Measurements from ENCODE around the gene GAL3ST2. TPM values are rescaled to one million over a fixed set of nuclear protein-coding genes. Genes with fewer than 3 reads are reported as not detected.

Gene GAL3ST2
- total and polyA plus RNA-seq, 3 donors from 2014 or later: 0.54 to 4.3 (median 2.8) TPM

DNA sequence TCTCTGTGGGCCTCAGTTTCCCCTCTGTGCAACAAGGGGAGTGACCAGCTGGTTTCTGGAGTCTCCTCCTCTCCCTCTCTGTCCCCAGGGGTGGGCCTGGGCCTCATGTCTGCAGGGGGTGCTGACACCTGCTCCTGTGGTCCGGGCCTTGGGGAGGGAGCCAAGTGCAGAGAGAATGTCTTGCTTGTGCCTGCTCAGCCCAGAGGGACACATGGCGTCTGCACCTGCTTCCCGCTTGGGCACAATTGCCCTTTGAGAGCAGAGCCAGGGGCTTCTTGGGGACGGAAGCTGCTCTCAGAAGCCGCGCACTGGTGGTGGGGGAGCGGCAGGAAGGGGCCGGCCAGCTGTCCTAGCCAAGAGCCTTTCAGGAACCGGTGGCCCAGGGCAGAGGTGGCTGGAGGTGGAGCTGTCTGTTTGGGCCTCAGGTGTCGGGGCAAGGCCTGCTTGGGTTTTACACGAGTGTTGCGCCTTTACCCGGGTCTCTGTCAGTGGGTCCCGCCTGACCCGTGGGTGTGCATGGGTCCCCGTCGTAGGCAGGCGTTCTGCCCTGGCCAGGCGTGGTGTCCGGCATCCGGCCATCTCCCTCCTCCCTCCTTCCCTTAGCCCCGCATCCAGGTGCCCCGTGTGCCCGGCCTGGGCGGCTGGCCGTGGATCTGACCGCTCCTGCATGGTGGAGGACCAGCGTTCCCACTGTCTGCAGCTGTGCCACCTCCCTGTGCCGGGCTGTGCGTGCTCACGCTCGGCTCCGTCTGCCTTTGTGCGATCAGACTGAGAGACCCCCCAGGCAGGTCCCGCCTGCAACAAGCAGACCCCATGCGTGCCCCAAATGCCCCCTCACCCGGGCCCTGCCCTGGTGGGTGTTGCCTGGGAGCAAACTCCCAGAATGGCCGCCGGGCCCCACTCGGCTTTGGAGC is 36.4 kb downstream of the GAL3ST2 start:
- Histone ChIP-seq H3K4me3 (no peak overlapping the region), H3K36me3 (ENCODE audit: low read depth, missing control alignments) (no peaks in the 10 kb centered on the region), H3K27ac (no peak overlapping the region), H3K27me3 (no peaks in the 10 kb centered on the region), H3K9me3 (no peaks in the 10 kb centered on the region), H3K4me1 (peaks cover 18% of the 10 kb centered on the region)
- intact Hi-C loops (cut with DNase I; ENCODE audit: low total_unique reads): no loop called here
- no peak for DNase-seq
- 83 to 89% methylated on average over 34 to 40 of the region's 40 CpGs for WGBS, 2 donors
- no peak for TF ChIP-seq POLR2A (IDR thresholded peaks at IDR 0.05)
- TF ChIP-seq, protein P1, sequence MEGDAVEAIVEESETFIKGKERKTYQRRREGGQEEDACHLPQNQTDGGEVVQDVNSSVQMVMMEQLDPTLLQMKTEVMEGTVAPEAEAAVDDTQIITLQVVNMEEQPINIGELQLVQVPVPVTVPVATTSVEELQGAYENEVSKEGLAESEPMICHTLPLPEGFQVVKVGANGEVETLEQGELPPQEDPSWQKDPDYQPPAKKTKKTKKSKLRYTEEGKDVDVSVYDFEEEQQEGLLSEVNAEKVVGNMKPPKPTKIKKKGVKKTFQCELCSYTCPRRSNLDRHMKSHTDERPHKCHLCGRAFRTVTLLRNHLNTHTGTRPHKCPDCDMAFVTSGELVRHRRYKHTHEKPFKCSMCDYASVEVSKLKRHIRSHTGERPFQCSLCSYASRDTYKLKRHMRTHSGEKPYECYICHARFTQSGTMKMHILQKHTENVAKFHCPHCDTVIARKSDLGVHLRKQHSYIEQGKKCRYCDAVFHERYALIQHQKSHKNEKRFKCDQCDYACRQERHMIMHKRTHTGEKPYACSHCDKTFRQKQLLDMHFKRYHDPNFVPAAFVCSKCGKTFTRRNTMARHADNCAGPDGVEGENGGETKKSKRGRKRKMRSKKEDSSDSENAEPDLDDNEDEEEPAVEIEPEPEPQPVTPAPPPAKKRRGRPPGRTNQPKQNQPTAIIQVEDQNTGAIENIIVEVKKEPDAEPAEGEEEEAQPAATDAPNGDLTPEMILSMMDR (IDR thresholded peaks at IDR 0.05): no peak

DNA sequence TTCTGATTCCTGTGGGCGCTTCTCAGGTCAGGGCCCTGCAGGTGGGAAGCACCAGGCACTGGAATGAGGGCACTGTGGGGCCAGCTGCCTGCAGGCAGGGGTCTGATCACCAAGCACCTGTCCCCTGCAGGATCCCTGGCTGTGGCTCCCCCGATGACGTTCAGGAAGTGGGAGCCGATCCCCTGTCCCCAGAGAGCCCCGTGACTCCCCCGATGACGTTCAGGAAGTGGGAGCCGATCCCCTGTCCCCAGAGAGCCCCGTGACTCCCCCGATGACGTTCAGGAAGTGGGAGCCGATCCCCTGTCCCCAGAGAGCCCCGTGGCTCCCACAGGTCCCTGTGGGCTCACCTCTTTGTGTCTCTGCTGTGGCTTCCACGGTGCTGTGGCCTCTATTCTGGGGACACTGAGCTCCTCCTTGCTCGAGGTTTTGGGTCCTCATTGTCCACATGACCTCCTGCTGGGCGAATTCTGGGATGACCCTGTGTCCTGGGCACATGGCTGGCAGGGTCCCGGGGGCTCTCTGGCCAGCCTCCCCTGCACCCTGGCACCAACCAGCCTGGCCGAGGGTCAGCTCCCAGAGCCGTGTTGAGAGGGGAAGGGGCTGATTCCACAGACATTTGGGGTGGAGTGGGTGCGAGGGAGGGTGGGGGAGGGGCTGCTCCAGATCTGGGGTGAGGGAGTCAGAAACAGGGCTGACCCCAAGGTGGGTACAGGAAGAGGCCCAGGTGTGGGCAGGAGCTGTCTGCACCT is 37.2 kb downstream of the GAL3ST2 start:
- Histone ChIP-seq H3K9me3 (no peaks in the 10 kb centered on the region), H3K27me3 (no peaks in the 10 kb centered on the region), H3K4me3 (no peak overlapping the region), H3K4me1 (peaks cover 10% of the 10 kb centered on the region), H3K27ac (no peak overlapping the region), H3K36me3 (ENCODE audit: low read depth, missing control alignments) (no peaks in the 10 kb centered on the region)
- 73 to 83% methylated on average over 13 to 20 of the region's 20 CpGs for WGBS, 2 donors
- intact Hi-C loops (cut with DNase I; ENCODE audit: low total_unique reads): no loop called here
- TF ChIP-seq, protein P1 (IDR thresholded peaks at IDR 0.05): no peak
- no peak for TF ChIP-seq POLR2A (IDR thresholded peaks at IDR 0.05)
- no peak for DNase-seq

DNA sequence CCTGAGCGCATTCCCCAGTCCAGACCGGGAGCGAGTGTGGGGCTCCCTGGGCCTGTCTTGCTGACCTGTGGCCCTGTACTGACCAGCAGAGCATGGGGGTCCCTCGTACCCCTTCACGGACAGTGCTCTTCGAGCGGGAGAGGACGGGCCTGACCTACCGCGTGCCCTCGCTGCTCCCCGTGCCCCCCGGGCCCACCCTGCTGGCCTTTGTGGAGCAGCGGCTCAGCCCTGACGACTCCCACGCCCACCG is 37.7 kb downstream of the GAL3ST2 start:
- Histone ChIP-seq H3K27me3 (no peaks in the 10 kb centered on the region), H3K4me3 (no peak overlapping the region), H3K4me1 (peaks cover 10% of the 10 kb centered on the region), H3K36me3 (ENCODE audit: low read depth, missing control alignments) (no peaks in the 10 kb centered on the region), H3K27ac (no peak overlapping the region), H3K9me3 (no peaks in the 10 kb centered on the region)
- TF ChIP-seq POLR2A (IDR thresholded peaks at IDR 0.05): no peak
- TF ChIP-seq, protein P1 (IDR thresholded peaks at IDR 0.05): no peak
- 75 to 90% methylated on average over 15 of the region's 17 CpGs for WGBS, 2 donors
- DNase-seq: no peak
- intact Hi-C loops (cut with DNase I; ENCODE audit: low total_unique reads): no loop called here

DNA sequence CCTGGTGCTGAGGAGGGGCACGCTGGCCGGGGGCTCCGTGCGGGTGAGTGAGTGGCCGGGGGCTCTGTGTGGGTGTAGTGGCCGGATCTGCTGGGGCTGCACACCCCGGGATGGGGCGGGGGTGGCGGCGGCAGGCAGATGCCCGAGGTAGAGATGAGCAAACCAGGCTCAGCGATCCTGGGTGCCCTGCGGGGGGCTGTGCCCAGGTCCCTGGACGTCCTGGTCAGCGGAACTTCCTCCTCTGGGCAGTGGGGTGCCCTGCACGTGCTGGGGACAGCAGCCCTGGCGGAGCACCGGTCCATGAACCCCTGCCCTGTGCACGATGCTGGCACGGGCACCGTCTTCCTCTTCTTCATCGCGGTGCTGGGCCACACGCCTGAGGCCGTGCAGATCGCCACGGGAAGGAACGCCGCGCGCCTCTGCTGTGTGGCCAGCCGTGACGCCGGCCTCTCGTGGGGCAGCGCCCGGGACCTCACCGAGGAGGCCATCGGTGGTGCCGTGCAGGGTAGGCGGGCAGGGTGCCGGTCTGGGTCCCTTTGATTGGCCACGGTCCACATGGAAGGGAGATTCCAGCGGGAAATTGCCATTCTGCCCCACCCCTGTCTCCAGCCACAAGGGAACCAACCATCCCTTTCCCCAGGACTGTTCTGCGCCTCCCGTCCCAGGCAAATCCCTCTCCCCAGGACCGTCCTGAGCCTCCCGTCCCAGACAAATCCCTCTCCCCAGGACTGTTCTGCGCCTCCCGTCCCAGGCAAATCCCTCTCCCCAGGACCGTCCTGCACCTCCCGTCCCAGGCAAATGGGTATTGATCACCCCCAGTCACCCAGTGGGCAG is 38.2 kb downstream of the GAL3ST2 start:
- WGBS, 2 donors: 86 to 89% methylated on average over 19 to 47 of the region's 52 CpGs
- no peaks in the 10 kb centered on the region for H3K9me3 ChIP-seq
- H3K4me3 ChIP-seq: no peak overlapping the region
- no peaks in the 10 kb centered on the region for H3K27me3 ChIP-seq
- TF ChIP-seq, protein P1 (IDR thresholded peaks at IDR 0.05): no peak
- no peak for TF ChIP-seq POLR2A (IDR thresholded peaks at IDR 0.05)
- no peaks in the 10 kb centered on the region for H3K36me3 ChIP-seq (ENCODE audit: low read depth, missing control alignments)
- intact Hi-C loops (cut with DNase I; ENCODE audit: low total_unique reads): no loop called here
- no peak overlapping the region for H3K27ac ChIP-seq
- peaks cover 10% of the 10 kb centered on the region for H3K4me1 ChIP-seq
- DNase-seq: no peak
